ENCODE data around the gene OTOG. TPM values are rescaled to one million over a fixed set of nuclear protein-coding genes. Genes with fewer than 3 reads are reported as not detected.

OTOG gene
- total RNA-seq, 2 experiments from 2014 or later, result not detected

GRCh38 chr11:17611503-17612220, 64.6 kb downstream of the OTOG start:
- Histone ChIP-seq H3K36me3 (ENCODE audit: insufficient read depth, low read length) (no peaks in the 10 kb centered on the region), H3K27me3 (ENCODE audit: control insufficient read depth in 1 of 2, insufficient read depth in 2 of 2, low read length in 2 of 2) (peaks cover 0 to 2% of the 10 kb centered on the region in 2 experiments), H3K27ac (ENCODE audit: low read depth in 1 of 2, low read length in 2 of 2) (no peak overlapping the region), H3K4me1 (ENCODE audit: insufficient read depth, low read length) (no peaks in the 10 kb centered on the region), H3K9me3 (ENCODE audit: control insufficient read depth in 1 of 2, insufficient read depth in 1 of 2, low read length in 2 of 2) (no peaks in the 10 kb centered on the region), H3K4me3 (ENCODE audit: low read length) (no peak overlapping the region)
- Mint-ChIP-seq H3K4me1 (ENCODE audit: low read depth) (no peaks in the 10 kb centered on the region), H3K27me3 (peaks cover 14% of the 10 kb centered on the region), H3K4me3 (no peak overlapping the region), H3K9me3 (no peaks in the 10 kb centered on the region), H3K27ac (no peak overlapping the region), H3K36me3 (ENCODE audit: low read depth) (no peaks in the 10 kb centered on the region)
- ATAC-seq (ENCODE audit: poor library complexity) (no peak), DNase-seq (no peak)
- TF ChIP-seq, protein P1, sequence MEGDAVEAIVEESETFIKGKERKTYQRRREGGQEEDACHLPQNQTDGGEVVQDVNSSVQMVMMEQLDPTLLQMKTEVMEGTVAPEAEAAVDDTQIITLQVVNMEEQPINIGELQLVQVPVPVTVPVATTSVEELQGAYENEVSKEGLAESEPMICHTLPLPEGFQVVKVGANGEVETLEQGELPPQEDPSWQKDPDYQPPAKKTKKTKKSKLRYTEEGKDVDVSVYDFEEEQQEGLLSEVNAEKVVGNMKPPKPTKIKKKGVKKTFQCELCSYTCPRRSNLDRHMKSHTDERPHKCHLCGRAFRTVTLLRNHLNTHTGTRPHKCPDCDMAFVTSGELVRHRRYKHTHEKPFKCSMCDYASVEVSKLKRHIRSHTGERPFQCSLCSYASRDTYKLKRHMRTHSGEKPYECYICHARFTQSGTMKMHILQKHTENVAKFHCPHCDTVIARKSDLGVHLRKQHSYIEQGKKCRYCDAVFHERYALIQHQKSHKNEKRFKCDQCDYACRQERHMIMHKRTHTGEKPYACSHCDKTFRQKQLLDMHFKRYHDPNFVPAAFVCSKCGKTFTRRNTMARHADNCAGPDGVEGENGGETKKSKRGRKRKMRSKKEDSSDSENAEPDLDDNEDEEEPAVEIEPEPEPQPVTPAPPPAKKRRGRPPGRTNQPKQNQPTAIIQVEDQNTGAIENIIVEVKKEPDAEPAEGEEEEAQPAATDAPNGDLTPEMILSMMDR (IDR thresholded peaks at IDR 0.05), result no peak
- intact Hi-C loops (cut with DNase I, micrococcal nuclease), result loop anchor here in 1 of 2 experiments (10.0 kb wide), 1 partner anchor 57 kb away; no protein-coding TSS in a partner anchor
- CTCF ChIA-PET, result no interaction called here
- POLR2A ChIA-PET, result no interaction called here

DNA sequence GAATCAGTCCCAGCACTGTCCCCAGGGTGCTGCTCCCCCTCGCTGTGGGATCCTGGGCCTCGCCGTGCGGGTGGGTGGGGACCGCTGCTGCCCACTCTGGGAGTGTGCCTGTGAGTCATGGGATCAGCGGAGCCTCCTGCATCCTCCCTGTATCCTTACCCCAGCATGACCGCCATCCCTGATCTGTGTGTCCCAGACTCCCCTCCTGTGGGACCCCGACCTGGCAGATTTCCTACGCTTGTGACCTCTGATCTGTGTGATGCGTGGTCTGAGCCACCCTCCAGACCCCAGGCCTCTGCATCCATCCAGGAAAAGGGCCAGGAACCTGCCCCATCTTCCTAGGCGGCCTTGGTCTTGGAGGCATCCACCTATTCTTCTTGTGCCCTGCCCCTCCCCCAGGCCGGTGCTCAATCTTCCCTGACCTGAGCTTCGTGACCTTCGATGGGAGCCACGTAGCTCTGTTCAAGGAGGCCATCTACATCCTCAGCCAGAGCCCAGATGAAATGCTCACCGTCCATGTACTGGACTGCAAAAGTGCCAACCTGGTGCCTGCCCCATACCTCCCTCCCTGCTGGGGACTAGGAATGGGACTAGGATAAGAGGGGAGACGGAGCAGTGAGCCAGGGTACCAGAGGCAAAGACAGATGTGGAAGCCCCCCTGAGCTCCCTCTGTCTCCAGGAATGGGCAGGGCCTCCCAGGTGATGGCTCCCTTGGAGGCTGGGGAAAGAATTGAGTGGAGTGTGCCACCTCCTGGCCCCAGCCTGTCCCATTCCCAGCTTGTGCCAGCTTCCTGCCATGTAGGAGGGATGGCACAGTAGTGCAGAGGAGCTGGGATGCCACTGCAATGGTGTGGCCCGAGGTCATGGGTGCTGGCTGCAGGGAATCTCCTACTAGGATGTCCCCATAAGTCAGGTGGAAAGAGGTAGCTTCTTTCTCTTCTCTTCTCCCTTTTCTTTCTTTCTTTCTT, 65.4 kb downstream of the OTOG start:
- intact Hi-C loops (cut with DNase I, micrococcal nuclease), result loop anchor here in 1 of 2 experiments (10.0 kb wide), 1 partner anchor 58 kb away; no protein-coding TSS in a partner anchor
- POLR2A ChIA-PET, result no interaction called here
- Mint-ChIP-seq H3K4me3 (no peak overlapping the region), H3K4me1 (ENCODE audit: low read depth) (no peaks in the 10 kb centered on the region), H3K36me3 (ENCODE audit: low read depth) (no peaks in the 10 kb centered on the region), H3K27ac (no peak overlapping the region), H3K9me3 (no peaks in the 10 kb centered on the region), H3K27me3 (peaks cover 17% of the 10 kb centered on the region)
- ATAC-seq (ENCODE audit: poor library complexity) (no peak), DNase-seq (no peak)
- Histone ChIP-seq H3K9me3 (ENCODE audit: control insufficient read depth in 1 of 2, insufficient read depth in 1 of 2, low read length in 2 of 2) (no peaks in the 10 kb centered on the region), H3K27me3 (ENCODE audit: control insufficient read depth in 1 of 2, insufficient read depth in 2 of 2, low read length in 2 of 2) (peaks cover 0 to 2% of the 10 kb centered on the region in 2 experiments), H3K36me3 (ENCODE audit: insufficient read depth, low read length) (no peaks in the 10 kb centered on the region), H3K4me3 (ENCODE audit: low read length) (no peak overlapping the region), H3K27ac (ENCODE audit: low read depth in 1 of 2, low read length in 2 of 2) (no peak overlapping the region), H3K4me1 (ENCODE audit: insufficient read depth, low read length) (no peaks in the 10 kb centered on the region)
- TF ChIP-seq, protein P1 (IDR thresholded peaks at IDR 0.05), result no peak
- CTCF ChIA-PET, result no interaction called here

DNA sequence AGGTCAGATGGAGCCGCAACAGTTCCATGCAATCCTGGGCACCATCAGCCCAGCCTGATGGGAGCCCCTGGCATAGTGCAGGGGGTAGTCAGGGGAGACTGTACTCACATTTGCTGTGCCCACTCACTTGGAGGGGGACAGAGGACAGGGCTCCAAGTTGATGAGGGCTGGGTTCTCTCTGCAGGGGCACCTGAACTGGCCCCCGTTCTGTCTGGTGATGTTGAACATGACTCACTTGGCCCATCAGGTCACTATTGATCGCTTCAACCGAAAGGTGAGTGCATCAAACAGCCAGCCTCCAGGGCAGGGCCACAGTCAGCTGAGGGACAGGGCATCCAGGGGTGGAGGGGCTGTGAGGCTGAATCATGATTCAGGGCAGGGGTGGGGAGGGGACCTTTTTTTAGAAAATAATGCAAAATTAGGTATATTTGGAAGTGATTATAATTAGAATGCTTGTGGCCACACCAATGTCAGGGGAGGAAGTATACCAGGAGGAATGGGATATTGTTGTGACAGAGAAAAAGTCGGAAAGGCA, 66.4 kb downstream of the OTOG start:
- CTCF ChIA-PET, result no interaction called here
- ATAC-seq (ENCODE audit: poor library complexity) (no peak), DNase-seq (no peak)
- H3K36me3 ChIP-seq (ENCODE audit: insufficient read depth, low read length), result no peaks in the 10 kb centered on the region
- H3K27ac Mint-ChIP-seq, result no peak overlapping the region
- H3K27ac ChIP-seq (ENCODE audit: low read depth in 1 of 2, low read length in 2 of 2), result no peak overlapping the region
- TF ChIP-seq, protein P1 (IDR thresholded peaks at IDR 0.05), result no peak
- H3K36me3 Mint-ChIP-seq (ENCODE audit: low read depth), result no peaks in the 10 kb centered on the region
- no peaks in the 10 kb centered on the region for H3K9me3 Mint-ChIP-seq
- no peaks in the 10 kb centered on the region for H3K4me1 ChIP-seq (ENCODE audit: insufficient read depth, low read length)
- intact Hi-C loops (cut with DNase I, micrococcal nuclease), result loop anchor here in 1 of 2 experiments (10.0 kb wide), 1 partner anchor 59 kb away; no protein-coding TSS in a partner anchor
- H3K4me1 Mint-ChIP-seq (ENCODE audit: low read depth), result no peaks in the 10 kb centered on the region
- POLR2A ChIA-PET, result no interaction called here
- H3K9me3 ChIP-seq (ENCODE audit: control insufficient read depth in 1 of 2, insufficient read depth in 1 of 2, low read length in 2 of 2), result no peaks in the 10 kb centered on the region
- peaks cover 17% of the 10 kb centered on the region for H3K27me3 Mint-ChIP-seq
- H3K4me3 ChIP-seq (ENCODE audit: low read length), result no peak overlapping the region
- H3K27me3 ChIP-seq (ENCODE audit: control insufficient read depth in 1 of 2, insufficient read depth in 2 of 2, low read length in 2 of 2), result peaks cover 0 to 2% of the 10 kb centered on the region in 2 experiments
- H3K4me3 Mint-ChIP-seq, result no peak overlapping the region
